Fibroblast of skin of left biceps (primary cell): ENCODE measurements around the gene RPS6KB2.

Experiments
- DNase-seq, 2 experiments: peaks; one replicate each; pipeline ENCODE4 v3.0.0-alpha.2; 2013; ENCODE audit warnings: low read depth in 2 of 2

The RPS6KB2 gene

DNA sequence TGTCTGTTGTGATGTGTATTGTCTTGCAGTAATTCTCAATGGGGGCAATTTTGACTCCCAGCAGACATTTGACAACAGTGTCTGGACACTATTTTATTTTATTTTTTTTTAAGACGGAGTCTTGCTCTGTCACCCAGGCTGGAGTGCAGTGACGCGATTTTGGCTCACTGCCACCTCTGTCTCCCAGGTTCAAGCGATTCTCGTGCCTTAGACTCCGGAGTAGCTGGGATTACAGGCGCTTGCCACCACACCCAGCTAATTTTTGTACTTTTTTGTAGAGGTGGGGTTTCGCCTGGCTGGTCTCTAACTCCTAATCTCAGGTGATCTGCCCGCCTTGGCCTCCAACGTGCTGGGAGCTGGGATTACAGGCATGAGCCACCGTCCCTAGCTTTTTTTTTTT, 1.4 kb downstream of the RPS6KB2 start:
- DNase-seq: no peak

DNA sequence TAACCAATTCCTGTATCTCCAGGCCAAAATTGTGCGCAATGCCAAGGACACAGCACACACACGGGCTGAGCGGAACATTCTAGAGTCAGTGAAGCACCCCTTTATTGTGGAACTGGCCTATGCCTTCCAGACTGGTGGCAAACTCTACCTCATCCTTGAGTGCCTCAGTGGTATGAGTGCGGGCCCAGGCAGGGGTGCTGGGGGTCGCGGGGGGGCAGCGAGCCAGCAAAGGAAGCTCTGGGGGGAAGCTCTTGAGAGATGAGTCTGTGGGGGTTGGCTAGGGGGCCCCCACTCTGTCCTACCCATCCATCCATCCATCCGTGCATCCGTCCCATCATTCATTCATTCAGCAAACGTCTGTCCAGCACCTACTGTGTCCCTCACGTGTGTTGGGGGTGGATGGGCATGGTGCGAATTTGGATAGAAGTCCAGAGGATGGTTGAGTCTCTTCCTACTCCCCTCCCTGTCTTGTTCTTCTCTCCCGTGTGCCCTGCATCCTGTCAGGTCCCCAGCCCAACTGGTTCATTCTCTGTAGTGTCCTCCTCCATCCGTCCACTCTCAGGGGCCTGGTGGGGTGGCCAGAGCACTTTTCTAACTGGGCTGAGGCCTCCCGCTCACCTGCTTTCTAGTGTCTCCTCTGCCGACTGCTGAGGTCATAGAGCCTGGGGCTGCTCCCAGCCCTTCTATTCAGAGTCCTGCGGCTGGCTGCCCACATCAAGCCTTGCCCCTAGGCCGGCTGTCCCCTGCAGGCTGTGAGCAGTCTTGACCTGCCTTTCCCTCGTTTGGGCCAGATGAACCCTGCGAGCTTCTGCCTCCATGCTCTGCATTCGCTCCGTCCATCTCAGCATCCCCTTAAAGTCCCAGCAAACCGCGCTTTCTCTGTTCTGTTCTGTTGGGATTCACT, 3.3 kb downstream of the RPS6KB2 start:
- DNase-seq: no peak

DNA sequence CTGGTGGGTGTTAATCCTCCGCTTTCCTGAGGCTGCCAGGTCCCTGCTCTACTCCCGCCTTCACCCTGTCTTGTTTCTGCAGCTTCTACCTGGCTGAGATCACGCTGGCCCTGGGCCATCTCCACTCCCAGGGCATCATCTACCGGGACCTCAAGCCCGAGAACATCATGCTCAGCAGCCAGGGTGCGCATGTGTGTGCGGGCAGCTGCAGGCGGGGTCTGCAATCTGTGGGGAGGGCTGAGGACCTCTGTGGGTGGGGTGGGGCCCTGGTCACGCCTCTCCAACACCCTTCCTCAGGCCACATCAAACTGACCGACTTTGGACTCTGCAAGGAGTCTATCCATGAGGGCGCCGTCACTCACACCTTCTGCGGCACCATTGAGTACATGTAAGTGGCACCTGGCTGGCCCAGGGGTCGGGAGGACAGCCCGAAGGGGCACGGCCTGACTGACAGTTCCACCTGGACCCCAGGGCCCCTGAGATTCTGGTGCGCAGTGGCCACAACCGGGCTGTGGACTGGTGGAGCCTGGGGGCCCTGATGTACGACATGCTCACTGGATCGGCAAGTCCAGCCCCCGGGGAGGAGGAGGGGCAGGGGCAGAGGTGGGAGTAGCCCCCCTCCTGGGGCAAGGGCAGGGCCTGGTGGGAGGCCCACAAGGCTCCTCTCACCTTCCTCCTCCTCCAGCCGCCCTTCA, 4.5 kb downstream of the RPS6KB2 start:
- DNase-seq: no peak

DNA sequence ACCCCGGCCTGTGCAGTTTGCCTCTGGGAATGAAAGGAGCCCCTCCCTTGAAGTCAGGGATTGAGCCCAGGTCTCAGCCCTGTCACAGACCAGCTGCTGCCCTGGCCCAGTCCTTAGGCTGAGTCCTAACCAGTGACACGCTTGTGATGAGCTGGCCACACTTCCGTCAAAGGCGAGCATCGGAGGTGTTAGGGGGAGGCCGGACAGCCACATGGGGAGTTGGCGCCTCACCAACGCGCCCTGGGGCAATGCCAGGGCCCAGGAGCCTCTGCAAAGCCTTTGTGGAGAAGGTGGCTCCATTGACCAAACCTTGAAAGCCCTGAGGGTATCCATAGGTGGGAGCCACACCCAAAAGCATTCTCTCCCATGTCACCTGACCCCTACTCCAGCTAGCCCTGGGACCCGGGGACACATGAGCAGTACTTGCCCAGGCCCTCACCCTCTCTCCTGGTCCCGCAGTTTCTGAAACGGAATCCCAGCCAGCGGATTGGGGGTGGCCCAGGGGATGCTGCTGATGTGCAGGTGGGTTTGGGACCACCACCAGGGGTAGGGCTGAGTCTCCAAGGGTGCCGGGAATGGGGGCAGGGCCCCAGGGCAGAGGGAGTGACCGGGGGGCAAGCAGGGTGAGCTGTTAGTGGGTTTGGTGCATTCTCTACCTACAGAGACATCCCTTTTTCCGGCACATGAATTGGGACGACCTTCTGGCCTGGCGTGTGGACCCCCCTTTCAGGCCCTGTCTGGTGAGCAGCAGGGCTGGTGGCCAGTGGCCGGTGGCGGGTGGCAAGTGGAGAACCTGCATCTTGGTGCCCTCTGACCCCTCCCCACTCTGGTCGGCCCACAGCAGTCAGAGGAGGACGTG, 5.5 kb downstream of the RPS6KB2 start:
- no peak for DNase-seq

DNA sequence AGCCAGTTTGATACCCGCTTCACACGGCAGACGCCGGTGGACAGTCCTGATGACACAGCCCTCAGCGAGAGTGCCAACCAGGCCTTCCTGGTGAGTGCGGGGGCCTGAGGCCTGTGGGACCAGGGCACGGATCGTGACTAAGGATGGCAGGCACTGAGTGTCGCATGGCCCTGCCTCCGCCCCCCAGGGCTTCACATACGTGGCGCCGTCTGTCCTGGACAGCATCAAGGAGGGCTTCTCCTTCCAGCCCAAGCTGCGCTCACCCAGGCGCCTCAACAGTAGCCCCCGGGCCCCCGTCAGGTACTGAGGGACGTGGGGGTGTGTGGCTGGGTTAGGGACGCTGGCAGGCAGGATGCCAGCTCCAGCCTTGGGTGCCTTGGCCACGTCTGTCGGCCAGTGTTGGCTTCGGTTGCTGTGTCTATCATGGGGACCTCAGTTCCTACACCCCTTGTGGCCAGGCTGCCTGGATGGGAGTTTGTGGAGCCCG, 6.1 kb downstream of the RPS6KB2 start:
- no peak for DNase-seq

DNA sequence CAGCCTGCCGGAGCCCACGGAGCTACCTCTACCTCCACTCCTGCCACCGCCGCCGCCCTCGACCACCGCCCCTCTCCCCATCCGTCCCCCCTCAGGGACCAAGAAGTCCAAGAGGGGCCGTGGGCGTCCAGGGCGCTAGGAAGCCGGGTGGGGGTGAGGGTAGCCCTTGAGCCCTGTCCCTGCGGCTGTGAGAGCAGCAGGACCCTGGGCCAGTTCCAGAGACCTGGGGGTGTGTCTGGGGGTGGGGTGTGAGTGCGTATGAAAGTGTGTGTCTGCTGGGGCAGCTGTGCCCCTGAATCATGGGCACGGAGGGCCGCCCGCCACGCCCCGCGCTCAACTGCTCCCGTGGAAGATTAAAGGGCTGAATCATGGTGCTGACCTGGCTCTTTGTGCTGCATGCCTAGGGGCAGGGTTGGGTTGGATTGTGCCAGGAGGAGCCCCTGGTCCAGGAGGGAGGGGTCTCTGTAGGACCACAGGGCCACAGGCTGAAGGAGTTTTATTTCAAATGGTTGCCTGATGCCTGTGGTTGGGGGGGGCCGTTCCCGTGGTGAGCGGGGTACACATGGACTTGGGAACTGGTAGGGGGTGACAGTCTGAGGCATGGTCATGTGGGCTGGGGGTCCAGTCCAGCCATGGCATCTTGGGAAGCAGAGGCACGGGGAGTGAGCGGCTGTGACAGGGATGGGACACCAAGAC, 6.9 kb downstream of the RPS6KB2 start:
- DNase-seq: no peak

DNA sequence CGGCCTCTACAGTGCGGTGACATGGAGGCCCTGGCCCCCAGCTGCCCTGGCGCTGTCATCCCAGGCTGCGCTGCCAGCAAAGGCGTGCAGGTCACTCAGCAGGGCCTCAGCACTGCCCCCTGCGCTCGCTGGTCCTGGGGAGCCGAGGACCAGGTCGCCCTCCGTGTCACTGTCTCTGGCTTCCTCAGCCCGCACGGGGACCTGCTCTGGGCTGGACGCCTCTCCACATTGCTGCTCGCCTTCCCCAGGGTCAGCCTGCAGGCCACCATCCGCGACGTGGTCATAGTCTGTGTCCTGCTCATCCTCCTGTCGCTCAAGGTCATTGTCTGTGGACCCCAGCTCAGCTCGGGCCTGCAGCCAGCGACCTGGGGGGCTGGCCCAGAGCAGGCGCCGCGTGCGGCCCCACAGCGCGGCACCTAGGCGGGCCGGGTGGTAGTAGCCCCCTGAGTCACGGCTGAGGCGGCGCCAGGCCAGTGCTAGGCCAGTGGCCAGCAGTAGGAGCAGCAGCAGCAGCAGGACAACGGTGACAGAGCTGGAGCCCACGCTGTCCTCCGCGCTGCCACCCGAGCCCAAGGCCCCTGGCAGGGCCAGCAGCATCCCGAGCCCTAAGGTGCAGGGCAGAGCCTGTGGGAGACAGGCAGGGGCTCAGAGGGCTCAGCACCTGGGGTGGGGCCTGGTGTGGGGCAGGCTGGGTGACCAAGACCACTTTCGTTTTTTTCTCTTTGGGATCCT, 7.6 kb downstream of the RPS6KB2 start:
- DNase-seq: no peak

DNA sequence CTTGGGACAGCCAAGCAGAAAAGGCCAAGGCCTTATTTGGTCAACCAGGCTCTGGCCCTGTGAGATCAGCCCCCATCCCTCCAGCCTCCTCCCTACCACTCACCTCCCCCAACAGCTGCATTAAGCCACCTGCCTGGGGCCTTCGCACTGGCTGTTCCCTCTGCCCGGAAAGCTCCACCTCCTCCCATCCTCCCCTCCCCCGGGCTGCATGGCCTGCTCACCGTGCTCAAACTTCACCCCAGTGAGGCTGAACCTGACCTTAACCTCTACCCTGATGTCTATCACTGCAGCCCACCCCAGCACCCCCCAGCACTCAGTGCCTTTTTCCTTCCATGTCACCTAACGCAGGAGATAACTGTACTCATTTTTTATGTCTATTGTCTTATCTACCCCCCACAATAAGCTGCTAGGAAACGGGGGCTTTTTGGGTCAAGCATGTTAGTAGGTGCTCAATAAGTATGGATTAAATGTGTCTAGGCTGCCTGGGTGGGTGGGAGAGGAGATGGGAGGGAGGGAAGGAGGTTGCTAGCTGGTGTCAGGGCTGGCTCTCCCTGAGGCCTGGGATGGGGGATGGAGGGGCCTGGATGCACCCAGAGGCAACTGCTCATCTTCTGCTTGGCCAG, 8.3 kb downstream of the RPS6KB2 start:
- no peak for DNase-seq

DNA sequence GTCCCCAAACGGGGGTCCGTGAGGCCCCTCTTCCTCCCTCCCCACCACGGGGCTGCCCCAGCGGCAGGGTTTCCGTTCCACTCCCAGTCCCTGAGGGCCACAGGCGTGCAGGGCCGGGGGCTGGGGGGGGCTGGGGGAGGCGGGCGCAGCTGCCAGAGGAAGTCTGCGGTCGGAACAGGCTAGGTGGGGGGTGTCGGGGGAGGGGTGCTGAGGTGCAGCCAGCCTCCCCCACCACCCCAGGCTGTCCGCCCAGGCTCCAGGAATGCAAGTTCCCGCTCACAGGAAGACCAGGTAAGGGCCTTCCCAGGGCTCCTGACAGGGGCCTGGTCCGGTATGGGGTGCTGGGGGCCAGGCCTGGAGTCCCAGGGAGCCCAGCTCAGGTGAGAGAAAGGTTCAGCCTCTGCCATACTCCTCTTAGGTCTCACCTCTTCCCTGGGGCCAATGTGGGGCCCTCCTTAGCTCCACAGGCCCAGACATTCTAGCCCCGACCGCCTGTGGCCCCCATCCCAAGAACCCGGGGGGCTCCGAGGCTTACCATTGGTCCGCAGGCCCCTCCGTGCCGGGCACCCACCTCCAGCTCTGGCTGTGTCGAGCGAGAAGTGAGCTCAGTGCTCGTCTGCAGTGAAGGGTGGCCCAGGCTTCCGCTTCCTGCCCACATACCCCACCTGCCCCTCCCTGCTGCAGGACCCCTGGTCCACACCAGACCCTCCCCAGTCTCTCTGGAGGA, 9.0 kb downstream of the RPS6KB2 start, which contains the start of gene PTPRCAP:
Gene PTPRCAP (minus strand): TSS at position 601 of the 727 bp plus-strand sequence. CDS start 63 bp downstream, at position 538.
- DNase-seq: no peak

DNA sequence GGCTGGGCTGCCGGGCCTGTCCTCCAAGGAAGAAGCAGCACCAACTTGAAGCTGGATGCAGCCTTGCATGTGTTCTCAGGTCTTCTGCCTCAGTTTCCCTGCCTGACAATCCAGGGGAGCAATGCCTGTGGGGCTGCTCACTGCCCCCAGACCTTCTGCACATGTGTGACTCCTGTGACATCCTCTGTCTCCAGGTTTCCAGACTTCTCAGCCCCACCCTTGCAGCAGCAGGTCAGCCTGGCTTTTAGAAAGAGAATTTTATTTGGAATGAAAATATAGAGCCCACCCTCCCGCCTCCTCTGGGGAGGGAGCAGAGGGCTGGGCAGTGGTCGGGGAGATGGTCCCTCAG, 9.5 kb downstream of the RPS6KB2 start:
- DNase-seq: no peak

DNA sequence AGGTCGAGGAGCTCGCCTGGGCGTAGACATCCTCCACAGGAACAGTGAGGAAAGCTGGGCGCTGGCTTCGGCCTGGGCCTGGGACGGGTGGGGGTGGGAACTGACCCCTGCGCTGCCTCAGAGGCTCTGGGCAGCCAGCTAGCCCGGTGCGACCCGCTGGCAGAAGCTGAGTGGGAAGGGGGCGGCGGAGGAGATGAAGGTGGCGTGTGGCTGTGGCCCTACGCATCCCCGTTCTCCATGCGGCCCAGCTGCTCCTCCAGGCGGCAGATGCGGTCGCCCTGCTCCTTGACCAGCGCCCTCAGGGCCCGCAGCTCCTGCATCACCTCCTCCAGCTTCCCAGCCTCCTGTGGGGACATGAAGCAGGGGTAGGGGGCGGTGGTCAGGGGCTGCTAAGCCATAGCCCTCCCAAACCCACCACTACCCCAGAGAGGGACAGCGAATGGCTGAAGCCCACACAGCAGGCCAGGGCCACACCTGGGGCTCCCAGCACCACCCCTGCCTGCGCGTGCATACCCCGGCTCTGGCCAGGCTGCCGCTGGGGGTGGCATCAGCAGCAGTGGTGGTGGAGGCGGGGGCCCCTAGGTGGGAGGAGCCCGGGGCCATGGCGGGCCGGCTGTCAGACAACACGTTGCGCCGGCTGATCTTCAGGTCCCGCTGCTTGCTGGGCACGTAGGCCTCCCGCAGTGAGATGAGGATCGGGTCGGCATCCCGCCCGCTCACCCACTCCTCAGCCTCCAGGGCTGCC, 10.0 kb downstream of the RPS6KB2 start:
- DNase-seq: no peak

DNA sequence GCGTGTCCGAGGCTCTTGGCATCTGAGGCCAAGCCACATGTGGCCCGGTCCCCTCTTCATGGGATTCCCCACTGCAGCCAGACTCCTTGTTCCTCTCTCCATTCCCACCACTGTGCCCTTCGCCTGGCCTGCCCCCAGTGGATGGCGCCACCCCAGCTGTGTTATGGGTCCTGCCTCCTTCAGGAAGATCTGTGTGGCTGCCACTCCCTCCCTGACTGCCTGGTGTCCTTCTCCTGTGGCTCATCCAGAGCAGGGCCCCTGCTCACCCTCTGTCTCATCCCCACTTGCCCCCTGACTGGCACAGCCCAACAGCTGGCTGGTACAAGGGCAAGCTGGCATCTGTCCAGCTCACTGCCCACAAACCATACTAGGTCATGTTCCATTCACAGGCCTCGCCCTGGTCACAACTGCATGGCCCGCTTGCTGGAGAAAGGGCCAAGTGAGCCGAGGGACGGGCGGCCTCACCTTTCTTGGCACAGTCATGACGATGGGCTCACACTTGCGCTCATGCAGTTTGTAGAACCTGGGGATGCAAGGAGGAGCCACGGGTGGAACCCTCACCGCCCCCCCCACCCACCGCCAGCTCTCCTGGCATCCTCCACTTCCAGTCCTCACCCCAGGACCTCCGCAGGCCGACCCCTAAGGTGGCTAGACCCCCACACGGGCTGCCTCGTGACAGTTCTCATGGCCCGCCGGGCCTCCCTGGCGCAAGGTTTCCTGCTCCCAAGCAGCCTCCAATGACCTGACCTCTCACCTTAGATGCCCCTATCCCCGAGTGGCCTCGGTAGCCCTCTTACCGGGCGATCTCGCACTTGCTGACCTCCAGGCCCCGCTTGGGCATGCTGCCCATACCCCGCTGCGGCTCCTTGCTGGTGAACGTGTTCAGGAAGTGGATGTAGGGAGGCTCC, 11.3 kb downstream of the RPS6KB2 start:
- no peak for DNase-seq

DNA sequence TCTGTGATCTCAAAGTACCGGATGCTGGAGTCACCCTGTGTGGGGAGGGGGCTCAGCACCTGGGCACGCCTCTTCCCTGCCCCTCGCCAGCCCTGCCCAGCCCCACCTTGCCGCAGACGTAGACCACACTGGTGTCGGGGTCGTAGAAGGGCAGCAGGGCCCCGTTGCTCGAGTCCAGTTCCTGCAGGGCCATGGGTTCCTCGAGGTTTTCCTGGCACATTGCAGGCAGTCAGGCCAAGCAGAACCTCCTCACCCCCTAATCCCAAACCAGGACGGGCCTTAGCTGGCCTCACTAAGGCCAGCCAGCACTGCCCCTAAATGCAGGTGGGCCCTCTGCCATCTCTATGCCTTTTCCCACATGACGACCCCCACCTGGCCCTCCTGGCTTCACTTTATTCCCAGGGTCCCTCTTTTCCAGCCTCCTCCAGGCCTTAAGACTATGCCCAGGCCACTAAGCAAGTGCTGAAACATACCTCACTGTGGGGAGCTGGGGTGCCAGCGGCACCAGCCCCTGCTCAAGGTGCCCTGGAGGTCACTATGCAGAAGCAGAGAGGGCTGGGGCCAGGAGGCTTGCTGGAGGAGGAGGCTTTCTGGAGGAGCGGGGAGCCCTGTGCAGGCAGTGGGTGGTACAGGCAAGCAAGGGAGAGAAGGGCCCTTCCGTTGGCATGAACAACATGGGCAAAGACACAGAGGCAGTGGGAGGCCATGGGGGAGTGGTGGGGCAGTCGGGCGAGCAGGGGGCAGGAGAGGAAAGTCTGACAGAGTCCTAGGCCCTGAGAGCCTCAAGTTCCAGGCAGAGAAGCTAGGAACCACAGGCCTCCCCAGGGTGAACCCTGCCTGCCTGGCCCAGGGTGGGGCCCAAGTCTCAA, 12.2 kb downstream of the RPS6KB2 start:
- no peak for DNase-seq

DNA sequence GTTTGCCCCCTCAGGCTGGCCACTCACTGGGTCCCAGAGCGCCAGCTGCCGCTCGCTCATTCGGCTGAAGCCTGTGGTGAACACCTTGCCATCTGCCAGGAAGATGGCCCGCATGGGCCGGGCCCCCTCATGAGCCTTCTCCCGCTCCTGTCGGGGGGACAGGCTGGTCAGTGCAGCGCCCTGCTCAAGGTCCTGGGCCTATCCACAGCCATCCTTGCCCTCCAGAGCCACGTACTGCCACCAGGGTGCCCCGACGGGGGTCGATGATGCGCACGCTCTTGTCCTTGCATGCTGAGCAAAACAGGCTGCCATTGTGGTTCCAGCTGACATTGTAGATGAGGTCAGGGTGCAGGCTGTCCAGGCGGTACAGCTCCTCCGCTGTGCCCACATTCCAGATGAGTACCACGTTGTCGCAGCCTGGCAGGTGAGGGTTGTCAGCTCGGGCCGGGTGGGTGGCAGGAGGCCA, 12.8 kb downstream of the RPS6KB2 start:
- no peak for DNase-seq

DNA sequence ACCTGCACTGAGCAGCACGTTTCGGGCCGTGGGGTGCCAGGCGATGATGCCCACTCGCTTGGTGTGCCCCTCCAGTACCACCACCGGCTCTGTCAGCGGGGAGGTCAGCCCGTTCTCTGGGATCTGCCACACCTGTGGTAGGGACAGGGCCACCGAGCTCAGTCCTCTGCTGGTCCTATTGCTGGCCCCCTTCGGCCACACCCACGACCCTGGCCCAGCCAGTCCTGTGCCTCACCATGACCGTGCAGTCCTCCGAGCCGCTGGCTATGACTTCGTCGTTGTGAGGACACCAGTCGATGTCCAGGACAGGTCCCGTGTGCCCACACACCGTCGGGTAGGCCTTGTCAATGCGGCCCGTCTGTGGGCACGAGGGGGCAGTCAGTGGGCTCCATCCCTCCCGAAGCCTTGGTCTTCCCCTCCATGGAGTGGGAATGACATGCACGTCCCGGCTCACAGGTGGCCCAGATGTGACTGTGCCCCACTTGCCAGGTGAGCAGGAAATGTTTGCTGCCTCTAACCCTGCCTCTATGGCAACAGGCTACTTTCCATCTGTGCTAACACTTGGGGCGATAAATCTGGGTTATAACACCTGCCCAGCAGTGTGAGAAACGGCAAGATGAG, 13.5 kb downstream of the RPS6KB2 start:
- DNase-seq: no peak
